Measurements from ENCODE around the gene PALLD. TPM values are rescaled to one million over a fixed set of nuclear protein-coding genes. Genes with fewer than 3 reads are reported as not detected.

PALLD gene
- total RNA-seq, 4 donors from 2014 or later = 1,903 to 3,507 (median 2,130) TPM

- Histone ChIP-seq H3K27ac (replicated peaks in 1 of 4) (no peak overlapping the region), H3K9me3 (no peaks in the 10 kb centered on the region), H3K27me3 (no peaks in the 10 kb centered on the region), H3K36me3 (no peaks in the 10 kb centered on the region), H3K4me3 (no peak overlapping the region), H3K4me1 (peaks cover under 1 to 18% (median 14%) of the 10 kb centered on the region in 4 donors)
- 91% methylated on average over 5 of the region's 5 CpGs for WGBS
- TF ChIP-seq POLR2A (IDR thresholded peaks at IDR 0.05; ENCODE audit: low read depth) (no peak), POLR2AphosphoS5 (IDR thresholded peaks at IDR 0.05) (no peak), EP300 (IDR thresholded peaks at IDR 0.05) (no peak), CTCF (IDR thresholded peaks at IDR 0.05) (no peak)
- intact Hi-C loops (cut with DNase I) = no loop called here
- no peak for DNase-seq (ENCODE audit: extremely low spot score)
Observed at GRCh38 chr4:168594121-168594520, 97.3 kb downstream of the PALLD start.

- Histone ChIP-seq H3K27ac (replicated peaks in 1 of 4) (no peak overlapping the region), H3K4me1 (peaks cover 0 to 15% (median 12%) of the 10 kb centered on the region in 4 donors), H3K36me3 (no peaks in the 10 kb centered on the region), H3K27me3 (no peaks in the 10 kb centered on the region), H3K4me3 (no peak overlapping the region), H3K9me3 (no peaks in the 10 kb centered on the region)
- 61% methylated on average over 1 of the region's 1 CpG for WGBS
- intact Hi-C loops (cut with DNase I) = no loop called here
- TF ChIP-seq POLR2A (IDR thresholded peaks at IDR 0.05; ENCODE audit: low read depth) (no peak), EP300 (IDR thresholded peaks at IDR 0.05) (no peak), POLR2AphosphoS5 (IDR thresholded peaks at IDR 0.05) (peak; percentile 31 to 34)
- DNase-seq (ENCODE audit: extremely low spot score) = no peak
Observed at GRCh38 chr4:168598191-168598590, 101.3 kb downstream of the PALLD start.

- no peak overlapping the region for H3K4me3 ChIP-seq
- intact Hi-C loops (cut with DNase I) = no loop called here
- no peak overlapping the region for H3K27ac ChIP-seq (replicated peaks in 1 of 4)
- 89% methylated on average over 5 of the region's 5 CpGs for WGBS
- H3K27me3 ChIP-seq = no peaks in the 10 kb centered on the region
- H3K4me1 ChIP-seq = peaks cover 12 to 42% (median 37%) of the 10 kb centered on the region in 4 donors
- DNase-seq (ENCODE audit: extremely low spot score) = no peak
- no peaks in the 10 kb centered on the region for H3K36me3 ChIP-seq
- TF ChIP-seq CTCF (IDR thresholded peaks at IDR 0.05) (no peak), EP300 (IDR thresholded peaks at IDR 0.05) (no peak), POLR2A (IDR thresholded peaks at IDR 0.05; ENCODE audit: low read depth) (no peak), POLR2AphosphoS5 (IDR thresholded peaks at IDR 0.05) (no peak)
- H3K9me3 ChIP-seq = no peaks in the 10 kb centered on the region
Observed at GRCh38 chr4:168600796-168601583, 104.1 kb downstream of the PALLD start.

DNA sequence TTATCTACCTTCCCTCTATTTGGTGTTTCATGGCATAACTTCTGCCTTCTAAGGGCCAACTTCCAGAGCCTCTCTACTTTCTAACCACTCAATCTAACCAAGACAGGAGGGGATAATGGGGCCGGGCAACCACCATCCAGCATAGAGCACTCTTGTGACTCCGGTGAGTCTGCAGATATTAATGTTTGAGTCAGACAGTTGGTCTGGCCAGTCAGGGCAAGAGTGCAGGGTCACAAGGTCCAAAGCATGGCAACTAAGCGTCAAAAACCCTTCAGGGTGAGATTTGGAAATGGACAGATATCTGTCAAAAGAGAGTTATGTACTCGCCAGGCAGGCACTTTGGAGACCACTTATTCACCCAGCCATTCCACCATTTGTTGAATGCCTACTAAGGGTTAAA lies 105.0 kb downstream of the PALLD start:
- TF ChIP-seq POLR2AphosphoS5 (IDR thresholded peaks at IDR 0.05) (no peak), CTCF (IDR thresholded peaks at IDR 0.05) (no peak), POLR2A (IDR thresholded peaks at IDR 0.05; ENCODE audit: low read depth) (no peak), EP300 (IDR thresholded peaks at IDR 0.05) (no peak)
- Histone ChIP-seq H3K4me1 (peaks cover 12 to 44% (median 38%) of the 10 kb centered on the region in 4 donors), H3K4me3 (no peak overlapping the region), H3K9me3 (no peaks in the 10 kb centered on the region), H3K36me3 (no peaks in the 10 kb centered on the region), H3K27ac (replicated peaks in 1 of 4) (no peak overlapping the region), H3K27me3 (no peaks in the 10 kb centered on the region)
- WGBS = 100% methylated on average over 4 of the region's 4 CpGs
- intact Hi-C loops (cut with DNase I) = no loop called here
- no peak for DNase-seq (ENCODE audit: extremely low spot score)

GRCh38 chr4:168604496-168605373 lies 107.9 kb downstream of the PALLD start:
- Histone ChIP-seq H3K27me3 (no peaks in the 10 kb centered on the region), H3K9me3 (no peaks in the 10 kb centered on the region), H3K4me3 (no peak overlapping the region), H3K4me1 (peaks cover 12 to 33% (median 26%) of the 10 kb centered on the region in 4 donors), H3K27ac (replicated peaks in 1 of 4) (peak overlapping the region; percentile 69 to 76 (median 72)), H3K36me3 (no peaks in the 10 kb centered on the region)
- intact Hi-C loops (cut with DNase I) = no loop called here
- TF ChIP-seq POLR2AphosphoS5 (IDR thresholded peaks at IDR 0.05) (peak in 1 of 2 donors; percentile 62), CTCF (IDR thresholded peaks at IDR 0.05) (no peak)
- 47% methylated on average over 7 of the region's 7 CpGs for WGBS
- no peak for DNase-seq (ENCODE audit: extremely low spot score)
